ENCODE data around the gene EFCAB13.

- no peak for TF ChIP-seq CTCF (IDR thresholded peaks at IDR 0.05; ENCODE audit: low read depth, low read length)
- no peak for TF ChIP-seq POLR2A (IDR thresholded peaks at IDR 0.05; ENCODE audit: extremely low read depth, insufficient read length)
Observed at GRCh38 chr17:47330548-47330947, 6.8 kb downstream of the EFCAB13 start.

Data from NB4 (cell line).